Neural cell (in vitro differentiated cells): ENCODE data around the gene BCL2L12.

ENCODE experiments used
- EP300 ChIP-seq: fragments of 450-650 bp; conservative IDR thresholded peaks from 2 replicates; pipeline ENCODE4 v1.6.1; 2014; ENCODE audit warnings: antibody characterized with exemption, mild to moderate bottlenecking, moderate library complexity; ENCODE audit not compliant: poor library complexity, severe bottlenecking
- EZH2 ChIP-seq: fragments of 200-600, 300-800 bp; shearing (Covaris generic), sonication (generic); IDR thresholded peaks from 2 replicates; pipeline ENCODE4 v1.6.1; 2014; ENCODE audit warnings: antibody characterized with exemption, low read length, borderline replicate concordance, mild to moderate bottlenecking; ENCODE audit not compliant: insufficient read depth, poor library complexity, severe bottlenecking
- POLR2AphosphoS5 ChIP-seq: IDR thresholded peaks from 2 replicates; pipeline ENCODE4 v1.6.1; 2012
- RAD21 ChIP-seq: fragments of 450-650 bp; conservative IDR thresholded peaks from 2 replicates; pipeline ENCODE4 v1.6.1; 2014; ENCODE audit warnings: antibody characterized with exemption, mild to moderate bottlenecking, moderate library complexity
- SMC3 ChIP-seq: fragments of 450-650 bp; conservative IDR thresholded peaks from 2 replicates; pipeline ENCODE4 v1.6.1; 2014; ENCODE audit warnings: antibody characterized with exemption, mild to moderate bottlenecking, moderate library complexity; ENCODE audit not compliant: poor library complexity
- TAF1 ChIP-seq: IDR thresholded peaks from 2 replicates; pipeline ENCODE4 v1.6.1; 2012; ENCODE audit warnings: low read depth
- TF ChIP-seq, protein P1 (sequence below): IDR thresholded peaks from 2 replicates; pipeline ENCODE4 v1.6.1; 2012; ENCODE audit warnings: borderline replicate concordance
- TF ChIP-seq, protein P2 (sequence below): fragments of 450-650 bp; IDR thresholded peaks from 2 replicates; pipeline ENCODE4 v1.5.1; 2014; ENCODE audit warnings: antibody characterized with exemption, mild to moderate bottlenecking, moderate library complexity; ENCODE audit not compliant: poor library complexity, severe bottlenecking

DNA sequence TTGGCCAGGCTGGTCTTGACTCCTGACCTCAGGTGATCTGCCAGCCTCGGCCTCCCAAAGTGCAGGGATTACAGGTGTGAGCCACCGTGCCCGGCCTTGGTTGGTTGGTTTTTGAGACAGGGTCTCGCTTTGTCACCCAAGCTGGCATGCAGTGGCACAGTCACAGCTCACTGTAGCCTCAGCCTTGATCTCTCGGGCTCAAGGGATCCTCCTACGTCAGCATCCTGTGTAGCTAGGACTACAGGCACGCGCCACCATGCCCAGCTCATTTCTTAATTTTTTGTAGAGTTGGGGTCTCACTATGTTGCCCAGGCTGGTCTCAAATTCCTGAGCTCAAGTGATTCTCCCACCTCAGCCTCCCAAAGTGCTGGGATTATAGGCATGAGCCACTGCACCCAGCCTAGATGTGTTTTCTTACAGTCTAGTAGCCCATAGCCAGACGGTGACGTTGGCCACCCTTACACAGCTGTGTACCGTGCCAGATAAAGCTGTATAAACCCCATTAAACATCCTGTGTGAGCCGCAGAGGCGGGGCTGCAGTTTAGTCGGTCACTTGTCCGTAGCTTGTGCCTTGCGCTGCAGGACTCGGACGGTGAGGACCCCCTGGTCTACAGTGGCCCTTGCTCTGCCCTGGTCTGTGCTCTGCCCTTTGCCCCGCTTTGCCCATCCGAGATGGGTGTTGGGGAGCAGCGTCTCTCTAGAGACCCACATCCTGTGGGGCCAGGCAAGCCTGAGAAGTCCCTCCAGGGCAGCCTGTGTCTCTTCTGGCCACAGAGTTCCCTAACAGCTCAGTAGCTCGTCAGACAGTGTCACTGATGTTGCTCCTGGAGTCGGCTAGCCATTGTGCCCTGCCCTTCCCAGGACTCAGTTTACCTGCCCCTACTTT, 9.9 kb upstream of the BCL2L12 start:
- TF ChIP-seq EP300 (no peak), SMC3 (no peak), POLR2AphosphoS5 (no peak), RAD21 (no peak), EZH2 (no peak), TAF1 (no peak)
- TF ChIP-seq, protein P1, sequence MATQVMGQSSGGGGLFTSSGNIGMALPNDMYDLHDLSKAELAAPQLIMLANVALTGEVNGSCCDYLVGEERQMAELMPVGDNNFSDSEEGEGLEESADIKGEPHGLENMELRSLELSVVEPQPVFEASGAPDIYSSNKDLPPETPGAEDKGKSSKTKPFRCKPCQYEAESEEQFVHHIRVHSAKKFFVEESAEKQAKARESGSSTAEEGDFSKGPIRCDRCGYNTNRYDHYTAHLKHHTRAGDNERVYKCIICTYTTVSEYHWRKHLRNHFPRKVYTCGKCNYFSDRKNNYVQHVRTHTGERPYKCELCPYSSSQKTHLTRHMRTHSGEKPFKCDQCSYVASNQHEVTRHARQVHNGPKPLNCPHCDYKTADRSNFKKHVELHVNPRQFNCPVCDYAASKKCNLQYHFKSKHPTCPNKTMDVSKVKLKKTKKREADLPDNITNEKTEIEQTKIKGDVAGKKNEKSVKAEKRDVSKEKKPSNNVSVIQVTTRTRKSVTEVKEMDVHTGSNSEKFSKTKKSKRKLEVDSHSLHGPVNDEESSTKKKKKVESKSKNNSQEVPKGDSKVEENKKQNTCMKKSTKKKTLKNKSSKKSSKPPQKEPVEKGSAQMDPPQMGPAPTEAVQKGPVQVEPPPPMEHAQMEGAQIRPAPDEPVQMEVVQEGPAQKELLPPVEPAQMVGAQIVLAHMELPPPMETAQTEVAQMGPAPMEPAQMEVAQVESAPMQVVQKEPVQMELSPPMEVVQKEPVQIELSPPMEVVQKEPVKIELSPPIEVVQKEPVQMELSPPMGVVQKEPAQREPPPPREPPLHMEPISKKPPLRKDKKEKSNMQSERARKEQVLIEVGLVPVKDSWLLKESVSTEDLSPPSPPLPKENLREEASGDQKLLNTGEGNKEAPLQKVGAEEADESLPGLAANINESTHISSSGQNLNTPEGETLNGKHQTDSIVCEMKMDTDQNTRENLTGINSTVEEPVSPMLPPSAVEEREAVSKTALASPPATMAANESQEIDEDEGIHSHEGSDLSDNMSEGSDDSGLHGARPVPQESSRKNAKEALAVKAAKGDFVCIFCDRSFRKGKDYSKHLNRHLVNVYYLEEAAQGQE: no peak
- TF ChIP-seq, protein P2, sequence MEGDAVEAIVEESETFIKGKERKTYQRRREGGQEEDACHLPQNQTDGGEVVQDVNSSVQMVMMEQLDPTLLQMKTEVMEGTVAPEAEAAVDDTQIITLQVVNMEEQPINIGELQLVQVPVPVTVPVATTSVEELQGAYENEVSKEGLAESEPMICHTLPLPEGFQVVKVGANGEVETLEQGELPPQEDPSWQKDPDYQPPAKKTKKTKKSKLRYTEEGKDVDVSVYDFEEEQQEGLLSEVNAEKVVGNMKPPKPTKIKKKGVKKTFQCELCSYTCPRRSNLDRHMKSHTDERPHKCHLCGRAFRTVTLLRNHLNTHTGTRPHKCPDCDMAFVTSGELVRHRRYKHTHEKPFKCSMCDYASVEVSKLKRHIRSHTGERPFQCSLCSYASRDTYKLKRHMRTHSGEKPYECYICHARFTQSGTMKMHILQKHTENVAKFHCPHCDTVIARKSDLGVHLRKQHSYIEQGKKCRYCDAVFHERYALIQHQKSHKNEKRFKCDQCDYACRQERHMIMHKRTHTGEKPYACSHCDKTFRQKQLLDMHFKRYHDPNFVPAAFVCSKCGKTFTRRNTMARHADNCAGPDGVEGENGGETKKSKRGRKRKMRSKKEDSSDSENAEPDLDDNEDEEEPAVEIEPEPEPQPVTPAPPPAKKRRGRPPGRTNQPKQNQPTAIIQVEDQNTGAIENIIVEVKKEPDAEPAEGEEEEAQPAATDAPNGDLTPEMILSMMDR: no peak
